Measurements from ENCODE around the gene CHDH. TPM values are rescaled to one million over a fixed set of nuclear protein-coding genes. Genes with fewer than 3 reads are reported as not detected.

Gene CHDH
- total RNA-seq, 1 donor from 2014 or later = 1.0 TPM

DNA sequence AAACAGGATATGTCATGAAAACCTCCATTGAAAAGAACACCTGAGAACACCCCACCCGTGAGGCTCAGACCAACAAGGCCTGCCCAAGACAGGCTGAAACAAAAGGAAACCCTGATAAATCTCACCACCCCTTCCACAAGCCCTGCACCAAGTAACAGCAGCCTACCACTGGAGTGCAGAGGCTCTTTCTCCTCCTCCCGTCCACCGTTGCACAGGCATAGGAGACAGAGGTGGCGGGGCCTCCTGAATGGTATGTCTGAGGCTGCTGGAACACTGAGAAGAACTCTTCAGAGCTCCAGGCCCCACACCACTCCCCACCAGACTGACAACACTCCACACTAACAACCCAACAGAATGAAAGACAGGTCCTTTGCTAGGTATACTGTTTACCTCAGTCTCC, 21.4 kb downstream of the CHDH start:
- Mint-ChIP-seq H3K4me3 (ENCODE audit: unreplicated experiment) (no peak overlapping the region), H3K9me3 (ENCODE audit: unreplicated experiment) (no peaks in the 10 kb centered on the region), H3K27me3 (ENCODE audit: unreplicated experiment) (peaks cover 17% of the 10 kb centered on the region), H3K27ac (ENCODE audit: unreplicated experiment) (no peak overlapping the region), H3K36me3 (ENCODE audit: low read depth, unreplicated experiment) (peaks cover 3% of the 10 kb centered on the region), H3K4me1 (ENCODE audit: unreplicated experiment) (peaks cover 14% of the 10 kb centered on the region)
- TF ChIP-seq, protein P1, sequence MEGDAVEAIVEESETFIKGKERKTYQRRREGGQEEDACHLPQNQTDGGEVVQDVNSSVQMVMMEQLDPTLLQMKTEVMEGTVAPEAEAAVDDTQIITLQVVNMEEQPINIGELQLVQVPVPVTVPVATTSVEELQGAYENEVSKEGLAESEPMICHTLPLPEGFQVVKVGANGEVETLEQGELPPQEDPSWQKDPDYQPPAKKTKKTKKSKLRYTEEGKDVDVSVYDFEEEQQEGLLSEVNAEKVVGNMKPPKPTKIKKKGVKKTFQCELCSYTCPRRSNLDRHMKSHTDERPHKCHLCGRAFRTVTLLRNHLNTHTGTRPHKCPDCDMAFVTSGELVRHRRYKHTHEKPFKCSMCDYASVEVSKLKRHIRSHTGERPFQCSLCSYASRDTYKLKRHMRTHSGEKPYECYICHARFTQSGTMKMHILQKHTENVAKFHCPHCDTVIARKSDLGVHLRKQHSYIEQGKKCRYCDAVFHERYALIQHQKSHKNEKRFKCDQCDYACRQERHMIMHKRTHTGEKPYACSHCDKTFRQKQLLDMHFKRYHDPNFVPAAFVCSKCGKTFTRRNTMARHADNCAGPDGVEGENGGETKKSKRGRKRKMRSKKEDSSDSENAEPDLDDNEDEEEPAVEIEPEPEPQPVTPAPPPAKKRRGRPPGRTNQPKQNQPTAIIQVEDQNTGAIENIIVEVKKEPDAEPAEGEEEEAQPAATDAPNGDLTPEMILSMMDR (IDR thresholded peaks at IDR 0.05; ENCODE audit: unreplicated experiment) = no peak
- DNase-seq (ENCODE audit: low spot score) = no peak

DNA sequence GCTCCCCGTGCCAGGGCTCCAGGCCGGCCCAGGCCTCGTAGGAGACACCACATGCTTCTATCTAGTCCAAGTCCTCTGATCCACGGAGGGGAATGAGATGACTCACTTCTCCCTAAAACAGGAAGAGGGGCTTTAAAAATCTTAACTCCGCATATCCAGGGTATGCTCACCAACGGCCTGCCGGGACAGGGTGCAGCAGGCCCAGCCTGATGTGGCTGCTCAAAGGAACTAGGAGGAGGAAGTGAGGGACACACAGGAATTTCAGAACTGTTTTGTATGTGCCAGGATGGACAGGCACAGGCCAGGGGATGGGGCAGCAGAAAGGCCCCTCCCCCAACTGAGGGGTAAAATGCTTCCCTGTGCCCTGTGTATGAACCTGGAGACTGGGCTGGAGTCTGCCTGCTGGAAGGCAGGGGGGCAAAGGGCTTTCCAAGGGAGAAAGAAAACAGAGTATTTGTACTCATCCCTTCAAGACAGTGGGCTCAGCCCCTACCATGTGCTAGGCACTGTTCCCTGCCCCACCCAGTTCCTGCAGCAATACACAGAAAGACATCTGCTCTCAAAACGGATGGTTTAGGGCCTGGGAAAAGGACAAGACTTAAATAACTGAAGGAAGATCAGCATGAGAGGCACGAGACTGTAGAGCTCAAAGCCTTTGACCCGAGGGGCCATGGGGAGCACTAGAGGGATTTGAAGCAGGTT, 22.1 kb downstream of the CHDH start:
- no peak overlapping the region for H3K4me3 Mint-ChIP-seq (ENCODE audit: unreplicated experiment)
- peaks cover 14% of the 10 kb centered on the region for H3K4me1 Mint-ChIP-seq (ENCODE audit: unreplicated experiment)
- H3K36me3 Mint-ChIP-seq (ENCODE audit: low read depth, unreplicated experiment) = peaks cover 3% of the 10 kb centered on the region
- H3K9me3 Mint-ChIP-seq (ENCODE audit: unreplicated experiment) = no peaks in the 10 kb centered on the region
- no peak for DNase-seq (ENCODE audit: low spot score)
- H3K27me3 Mint-ChIP-seq (ENCODE audit: unreplicated experiment) = peaks cover 18% of the 10 kb centered on the region
- H3K27ac Mint-ChIP-seq (ENCODE audit: unreplicated experiment) = no peak overlapping the region
- TF ChIP-seq, protein P1 (IDR thresholded peaks at IDR 0.05; ENCODE audit: unreplicated experiment) = no peak

DNA sequence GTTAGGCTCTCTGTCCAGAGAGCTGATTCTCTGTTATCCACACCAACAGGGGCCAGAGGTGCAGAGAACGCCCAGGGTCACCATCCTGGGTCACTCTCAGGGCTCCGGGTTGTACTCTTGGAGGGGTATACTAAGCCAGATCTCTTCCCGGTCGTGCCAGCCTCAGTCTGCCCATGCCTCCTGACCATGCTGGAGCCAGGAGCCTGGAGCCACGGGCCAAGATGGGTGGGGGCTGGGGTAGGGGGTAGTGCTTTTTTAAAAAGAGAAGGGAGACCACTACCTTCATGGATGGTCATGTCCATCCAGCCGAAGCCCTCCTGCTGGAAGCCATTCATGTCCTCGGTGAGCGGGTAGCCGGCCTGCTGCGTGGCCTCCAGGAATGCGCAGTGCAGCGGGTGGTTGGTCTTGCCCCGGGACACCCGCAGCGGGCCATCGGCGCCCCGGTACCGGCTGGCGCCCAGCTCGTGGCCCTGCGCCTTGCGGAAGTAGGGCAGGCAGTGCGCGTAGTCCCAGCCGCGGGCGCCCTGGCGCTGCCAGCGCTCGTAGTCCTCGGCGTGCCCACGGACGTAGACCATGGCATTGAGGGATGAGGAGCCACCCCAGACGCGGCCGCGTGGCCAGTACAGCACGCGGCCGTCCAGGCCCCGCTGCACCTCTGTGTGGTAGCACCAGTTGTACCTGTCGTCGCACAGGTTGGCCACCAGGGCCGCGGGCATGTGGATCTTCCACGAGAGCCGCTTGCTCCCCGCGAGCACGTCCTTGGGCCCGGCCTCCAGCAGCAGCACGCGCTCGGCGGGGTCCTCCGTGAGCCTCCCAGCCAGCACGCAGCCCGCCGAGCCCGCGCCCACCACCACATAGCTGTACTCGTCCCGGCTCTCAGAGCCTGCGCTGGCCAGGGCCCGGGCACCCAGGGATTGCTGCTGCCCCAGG, 22.9 kb downstream of the CHDH start:
- no peak overlapping the region for H3K4me3 Mint-ChIP-seq (ENCODE audit: unreplicated experiment)
- peaks cover 14% of the 10 kb centered on the region for H3K4me1 Mint-ChIP-seq (ENCODE audit: unreplicated experiment)
- no peaks in the 10 kb centered on the region for H3K9me3 Mint-ChIP-seq (ENCODE audit: unreplicated experiment)
- TF ChIP-seq, protein P1 (IDR thresholded peaks at IDR 0.05; ENCODE audit: unreplicated experiment) = peak; percentile 35
- H3K27ac Mint-ChIP-seq (ENCODE audit: unreplicated experiment) = no peak overlapping the region
- DNase-seq (ENCODE audit: low spot score) = no peak
- H3K36me3 Mint-ChIP-seq (ENCODE audit: low read depth, unreplicated experiment) = peaks cover 10% of the 10 kb centered on the region
- peaks cover 18% of the 10 kb centered on the region for H3K27me3 Mint-ChIP-seq (ENCODE audit: unreplicated experiment)

DNA sequence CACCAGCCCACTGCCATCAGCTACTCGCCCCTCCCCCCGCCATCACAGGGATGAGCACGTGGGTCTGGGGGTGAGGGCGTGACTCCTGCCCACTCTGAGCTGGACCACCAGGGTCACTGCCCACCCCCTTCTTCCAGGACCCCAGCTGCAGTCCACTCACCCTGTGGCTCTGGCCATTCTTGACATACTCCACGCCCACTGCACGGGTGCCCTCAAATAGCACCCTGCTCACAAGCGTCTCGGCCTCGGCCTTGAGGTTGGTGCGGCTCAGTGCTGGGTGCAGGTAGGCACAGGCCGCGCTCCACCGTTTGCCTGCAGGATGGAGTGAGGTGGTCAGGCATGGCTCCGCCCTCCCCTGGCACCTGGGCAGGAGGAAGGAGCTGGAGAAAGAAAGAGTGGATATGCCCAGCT, 23.9 kb downstream of the CHDH start:
- H3K9me3 Mint-ChIP-seq (ENCODE audit: unreplicated experiment) = no peaks in the 10 kb centered on the region
- no peak for DNase-seq (ENCODE audit: low spot score)
- H3K4me1 Mint-ChIP-seq (ENCODE audit: unreplicated experiment) = peaks cover 14% of the 10 kb centered on the region
- H3K4me3 Mint-ChIP-seq (ENCODE audit: unreplicated experiment) = no peak overlapping the region
- H3K27ac Mint-ChIP-seq (ENCODE audit: unreplicated experiment) = no peak overlapping the region
- TF ChIP-seq, protein P1 (IDR thresholded peaks at IDR 0.05; ENCODE audit: unreplicated experiment) = no peak
- H3K27me3 Mint-ChIP-seq (ENCODE audit: unreplicated experiment) = peaks cover 18% of the 10 kb centered on the region
- peaks cover 16% of the 10 kb centered on the region for H3K36me3 Mint-ChIP-seq (ENCODE audit: low read depth, unreplicated experiment)

Measured in endothelial cell (in vitro differentiated cells).